Erythroblast (primary cell): ENCODE measurements around the gene BMP6.

ENCODE experiments used
- GATA1 ChIP-seq: IDR thresholded peaks from 2 replicates; pipeline ENCODE4 v1.6.1; 2011; ENCODE audit warnings: low read depth, mild to moderate bottlenecking, control low read depth, low read length, moderate library complexity
- POLR2A ChIP-seq: IDR thresholded peaks from 2 replicates; pipeline ENCODE4 v1.6.1; 2011; ENCODE audit warnings: mild to moderate bottlenecking, low read length

- TF ChIP-seq POLR2A = no peak
- no peak for TF ChIP-seq GATA1
These were observed 170.6 kb downstream of the BMP6 start for GRCh38 chr6:7896465-7896987.
